Measurements from ENCODE around the gene DOK6.

Gene DOK6

GRCh38 chr18:69444221-69444620, 43.5 kb downstream of the DOK6 start:
- no peak for DNase-seq

DNA sequence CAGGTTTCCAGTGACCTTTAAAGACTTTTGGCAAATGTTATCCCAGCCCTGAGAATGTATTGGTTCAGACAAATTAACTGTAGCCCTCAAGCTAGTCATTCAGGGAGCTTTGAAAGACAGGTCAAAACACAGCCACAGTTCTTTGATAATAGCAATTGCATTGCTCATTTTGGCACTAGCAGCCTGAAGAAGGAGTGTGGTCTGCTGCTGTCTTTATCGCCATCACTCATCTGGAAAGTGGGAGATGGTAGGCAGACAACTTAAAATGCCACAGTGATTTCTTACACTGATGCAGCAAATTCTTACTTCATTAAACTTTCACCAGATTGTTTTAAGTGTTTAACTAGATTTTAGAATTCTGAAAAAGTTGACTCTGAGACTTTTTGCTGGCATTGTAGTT, 47.2 kb downstream of the DOK6 start:
- DNase-seq = no peak

DNA sequence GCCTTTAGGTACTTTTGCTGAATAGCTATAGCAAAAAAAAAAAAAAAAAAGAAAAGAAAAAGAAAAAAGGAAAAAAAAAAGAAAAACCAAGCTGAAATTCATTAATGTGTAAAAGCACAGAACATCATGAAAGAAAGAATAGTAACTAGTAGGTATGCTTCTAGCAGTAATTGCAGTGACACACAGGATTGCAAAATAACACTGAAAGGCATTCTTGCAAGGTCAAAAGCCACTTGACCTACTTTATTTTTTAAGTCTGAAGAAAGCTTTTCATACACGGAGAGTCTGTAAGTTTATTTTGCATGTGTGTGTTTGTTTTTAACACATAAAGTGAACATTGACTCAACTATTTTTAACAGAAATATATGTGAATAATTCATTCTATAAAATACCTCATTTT, 54.4 kb downstream of the DOK6 start:
- no peak for DNase-seq

DNA sequence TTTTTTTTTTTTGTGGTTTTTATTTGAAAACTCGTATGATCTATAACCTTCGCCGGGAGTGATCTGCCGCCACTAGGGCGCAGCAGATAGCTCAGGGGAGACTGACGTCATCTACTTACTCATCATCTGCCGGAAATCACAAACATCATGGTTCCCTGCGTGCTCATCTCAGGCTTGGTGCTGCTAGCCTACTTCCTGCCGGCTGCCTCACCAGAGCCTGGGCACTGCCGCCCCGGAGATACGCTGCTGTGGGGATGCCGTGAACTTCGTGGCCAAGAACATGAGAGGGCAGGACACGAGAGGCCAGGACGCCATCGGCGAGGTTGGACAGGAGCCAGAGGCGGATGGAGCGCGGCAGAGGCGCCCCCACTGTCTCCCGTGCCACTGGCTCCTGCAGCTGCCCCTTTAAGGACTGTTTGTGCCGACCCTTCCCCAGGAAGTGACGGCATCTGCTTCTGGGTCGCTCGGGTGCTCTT, 68.8 kb downstream of the DOK6 start:
- no peak for DNase-seq

DNA sequence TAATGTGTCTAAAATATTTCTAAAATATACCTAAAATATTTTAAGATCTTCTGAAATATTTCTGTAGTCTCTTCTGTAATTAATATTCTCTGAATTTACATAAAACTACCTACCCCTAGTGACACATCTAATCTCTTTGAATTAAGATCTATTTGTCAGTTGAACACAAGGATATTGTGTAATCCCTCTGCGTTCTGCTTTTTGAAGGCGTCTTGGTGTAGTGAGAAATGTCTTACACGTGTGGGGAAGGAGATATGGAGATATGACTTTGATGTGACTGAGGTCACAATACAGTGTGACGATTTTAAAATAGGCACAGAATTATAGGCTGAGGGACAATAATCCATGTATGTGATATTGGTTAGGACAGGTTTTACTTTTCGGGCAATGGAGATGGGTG, 79.8 kb downstream of the DOK6 start:
- no peak for DNase-seq

DNA sequence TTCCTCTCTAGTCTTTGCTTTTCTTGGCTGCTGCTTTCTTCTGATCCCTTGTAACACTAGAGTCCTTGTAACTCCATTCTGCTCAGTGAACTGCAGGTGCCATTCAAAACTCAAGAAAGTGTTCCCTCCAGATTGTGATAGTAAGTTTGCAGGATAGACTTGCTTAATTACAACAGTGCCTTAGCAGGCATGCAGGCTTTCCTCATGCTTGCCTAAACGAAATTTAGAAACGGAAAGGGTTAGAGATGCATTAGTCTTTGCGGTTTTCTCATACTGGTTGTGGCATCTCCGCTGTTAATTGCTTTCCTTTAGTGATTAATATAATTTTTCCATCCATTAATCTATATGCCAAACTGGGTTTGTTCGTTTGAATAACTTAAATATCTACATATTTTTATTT, 82.9 kb downstream of the DOK6 start:
- DNase-seq = no peak

- DNase-seq = no peak
Observed at GRCh38 chr18:69484699-69485396, 84.2 kb downstream of the DOK6 start.

- no peak for DNase-seq
Observed at GRCh38 chr18:69487488-69488394, 87.1 kb downstream of the DOK6 start.

GRCh38 chr18:69490072-69490471, 89.4 kb downstream of the DOK6 start:
- DNase-seq = no peak

- no peak for DNase-seq
Observed at GRCh38 chr18:69490813-69491212, 90.1 kb downstream of the DOK6 start.

GRCh38 chr18:69491576-69491975, 90.9 kb downstream of the DOK6 start:
- no peak for DNase-seq

GRCh38 chr18:69492861-69493260, 92.2 kb downstream of the DOK6 start:
- DNase-seq = no peak

DNA sequence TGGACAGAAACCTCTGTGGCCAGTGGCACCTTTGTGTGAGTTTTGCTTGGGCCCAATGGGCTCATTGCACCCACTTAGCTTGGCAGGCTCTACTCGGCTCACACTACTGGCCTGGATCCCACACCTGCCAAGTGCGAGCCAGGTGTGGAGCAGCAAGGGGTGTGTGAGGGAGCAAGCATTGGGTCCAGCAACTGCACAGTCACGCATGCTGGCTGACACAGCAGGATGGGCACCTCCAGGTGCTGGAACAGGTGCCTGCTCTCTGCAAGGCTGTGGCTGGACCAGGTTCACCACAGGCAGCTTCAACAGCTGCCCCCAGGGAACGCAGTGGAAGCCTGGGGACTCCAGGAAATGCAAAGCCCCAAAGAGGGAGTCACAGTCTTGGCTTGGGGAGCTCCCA, 94.2 kb downstream of the DOK6 start:
- DNase-seq = no peak

DNA sequence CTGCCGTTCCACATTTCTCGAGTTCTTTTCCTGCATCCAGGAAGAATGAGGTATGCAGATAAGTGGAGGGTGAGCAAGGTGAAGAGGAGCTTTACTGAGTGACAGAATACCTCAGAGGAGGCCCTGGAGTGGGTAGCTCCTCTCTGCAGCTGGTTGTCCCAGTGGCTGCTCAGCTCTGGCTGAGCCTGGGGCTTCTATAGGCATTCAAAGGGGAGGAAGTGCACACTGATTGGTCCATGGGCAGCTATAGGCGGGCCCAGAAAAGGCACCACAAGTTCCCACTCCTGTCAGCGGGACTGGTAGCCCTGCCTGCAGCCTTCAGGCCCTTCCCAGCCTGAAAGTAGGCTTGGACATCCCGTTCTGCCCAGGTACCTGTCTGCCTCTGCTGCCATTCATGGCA, 94.7 kb downstream of the DOK6 start:
- DNase-seq = no peak

GRCh38 chr18:69495841-69496533, 95.3 kb downstream of the DOK6 start:
- DNase-seq = no peak

GRCh38 chr18:69518989-69519388, 118.3 kb downstream of the DOK6 start:
- DNase-seq = no peak

DNA sequence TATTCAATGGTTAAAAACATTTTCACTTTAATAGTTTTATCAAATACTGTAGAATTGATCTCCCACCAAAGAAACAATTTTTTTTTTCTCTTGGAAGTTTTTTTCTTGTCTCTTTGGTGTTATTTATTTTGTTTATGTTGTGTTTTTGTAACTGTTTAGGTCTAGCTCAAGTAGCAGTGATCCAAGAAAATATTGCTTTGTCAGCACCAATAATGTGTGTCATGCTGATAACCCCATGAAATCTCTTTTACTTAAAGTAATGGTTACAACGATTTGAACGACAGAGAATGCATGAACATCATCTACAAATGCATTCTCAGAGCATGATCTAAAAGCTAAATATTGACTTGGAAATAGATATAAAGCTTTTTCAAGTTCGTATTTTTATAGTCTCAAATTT, 122.9 kb downstream of the DOK6 start:
- DNase-seq = no peak

DNA sequence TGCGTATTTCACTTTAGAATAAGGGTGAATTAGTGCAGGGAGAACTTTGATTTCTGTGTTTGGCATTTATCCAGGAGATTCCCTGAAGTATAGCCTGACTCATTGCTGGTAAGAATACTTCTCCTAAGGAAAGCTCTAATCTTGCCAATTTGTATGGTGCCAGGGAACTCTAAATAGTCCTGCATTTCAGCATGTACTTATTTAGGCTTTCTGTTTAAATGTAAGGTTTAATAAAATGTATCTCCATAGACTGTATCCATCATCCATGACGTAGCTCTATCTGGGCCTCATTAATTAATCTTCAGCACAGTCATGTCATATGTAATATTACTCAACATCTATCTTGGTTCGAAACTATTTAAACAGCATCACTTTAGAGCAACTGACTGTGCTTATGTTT, 127.7 kb downstream of the DOK6 start:
- no peak for DNase-seq

- DNase-seq = no peak
Observed at GRCh38 chr18:69529151-69529550, 128.5 kb downstream of the DOK6 start.

DNA sequence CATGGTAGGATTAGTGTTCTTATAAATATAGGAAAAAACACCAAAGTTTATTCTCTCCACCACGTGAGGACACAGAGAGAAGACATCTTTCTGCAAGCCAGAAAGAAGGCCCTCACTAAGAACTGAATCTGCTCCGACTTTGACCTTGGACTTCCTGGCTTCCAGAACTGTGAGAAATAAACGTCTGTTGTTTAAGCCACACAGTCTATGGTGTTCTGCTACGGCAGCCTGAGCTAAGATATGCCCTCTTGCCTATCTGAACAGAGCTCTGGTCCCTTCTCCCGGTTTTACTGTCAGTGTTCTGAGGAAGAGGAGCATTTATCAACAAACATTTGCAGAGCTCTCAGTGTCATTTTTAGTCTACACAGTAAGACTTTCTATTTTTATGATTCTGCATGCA, 131.3 kb downstream of the DOK6 start:
- no peak for DNase-seq

- no peak for DNase-seq
Observed at GRCh38 chr18:69537183-69537582, 136.5 kb downstream of the DOK6 start.

- no peak for DNase-seq
Observed at GRCh38 chr18:69538849-69539248, 138.2 kb downstream of the DOK6 start.

- DNase-seq = no peak
Observed at GRCh38 chr18:69539404-69539803, 138.7 kb downstream of the DOK6 start.

- DNase-seq = no peak
Observed at GRCh38 chr18:69556228-69556627, 155.5 kb downstream of the DOK6 start.
